ENCODE measurements around the gene MMAB. TPM values are rescaled to one million over a fixed set of nuclear protein-coding genes. Genes with fewer than 3 reads are reported as not detected.

MMAB gene
- total RNA-seq, 1 experiment from 2014 or later, result 97.6 TPM

DNA sequence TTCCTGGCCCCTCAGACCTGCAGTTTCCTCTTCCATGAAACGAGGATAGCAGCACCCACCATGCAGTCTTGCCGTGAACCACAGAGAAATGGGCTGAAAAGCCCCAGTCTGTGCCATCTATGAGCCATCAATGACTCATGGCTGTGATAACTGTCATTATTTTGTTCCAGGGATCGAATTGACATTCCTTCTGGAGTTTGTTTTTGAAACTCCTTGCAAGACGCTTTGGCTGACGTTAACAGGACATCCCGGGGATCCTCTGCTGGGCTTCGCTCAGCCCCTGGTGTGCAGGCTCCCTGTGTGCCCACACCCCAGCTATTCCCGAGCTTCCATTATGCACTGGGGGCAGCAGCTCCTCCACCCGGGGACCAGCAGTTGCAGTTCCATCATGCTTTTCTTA lies 33.8 kb downstream of the MMAB start:
- Histone ChIP-seq H3K4me3 (ENCODE audit: low read depth, low read length, poor library complexity, severe bottlenecking) (no peak overlapping the region), H3K4me1 (ENCODE audit: insufficient read depth, low read length, poor library complexity, severe bottlenecking) (no peaks in the 10 kb centered on the region), H3K27me3 (replicated peaks; ENCODE audit: insufficient read depth, low read depth, low read length, poor library complexity) (no peaks in the 10 kb centered on the region), H3K36me3 (ENCODE audit: insufficient read depth, low read length, poor library complexity, severe bottlenecking) (no peaks in the 10 kb centered on the region), H3K9me3 (ENCODE audit: low read depth, low read length, poor library complexity, severe bottlenecking) (no peaks in the 10 kb centered on the region), H3K27ac (ENCODE audit: low read depth, low read length, poor library complexity, severe bottlenecking) (no peak overlapping the region)
- ChIA-PET POLR2A (ENCODE audit: low non-redundant PET) (no interaction called here), CTCF (no interaction called here)
- intact Hi-C loops (cut with micrococcal nuclease; ENCODE audit: unreplicated experiment), result no loop called here
- BruUV-seq (replicated peaks), result no TSS peak
- no peak for DNase-seq (ENCODE audit: low spot score)
- TF ChIP-seq EZH2 (IDR thresholded peaks at IDR 0.05; ENCODE audit: borderline replicate concordance, low read depth, low read length, poor library complexity, severe bottlenecking), result no peak
- TF ChIP-seq, protein P1, sequence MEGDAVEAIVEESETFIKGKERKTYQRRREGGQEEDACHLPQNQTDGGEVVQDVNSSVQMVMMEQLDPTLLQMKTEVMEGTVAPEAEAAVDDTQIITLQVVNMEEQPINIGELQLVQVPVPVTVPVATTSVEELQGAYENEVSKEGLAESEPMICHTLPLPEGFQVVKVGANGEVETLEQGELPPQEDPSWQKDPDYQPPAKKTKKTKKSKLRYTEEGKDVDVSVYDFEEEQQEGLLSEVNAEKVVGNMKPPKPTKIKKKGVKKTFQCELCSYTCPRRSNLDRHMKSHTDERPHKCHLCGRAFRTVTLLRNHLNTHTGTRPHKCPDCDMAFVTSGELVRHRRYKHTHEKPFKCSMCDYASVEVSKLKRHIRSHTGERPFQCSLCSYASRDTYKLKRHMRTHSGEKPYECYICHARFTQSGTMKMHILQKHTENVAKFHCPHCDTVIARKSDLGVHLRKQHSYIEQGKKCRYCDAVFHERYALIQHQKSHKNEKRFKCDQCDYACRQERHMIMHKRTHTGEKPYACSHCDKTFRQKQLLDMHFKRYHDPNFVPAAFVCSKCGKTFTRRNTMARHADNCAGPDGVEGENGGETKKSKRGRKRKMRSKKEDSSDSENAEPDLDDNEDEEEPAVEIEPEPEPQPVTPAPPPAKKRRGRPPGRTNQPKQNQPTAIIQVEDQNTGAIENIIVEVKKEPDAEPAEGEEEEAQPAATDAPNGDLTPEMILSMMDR (conservative IDR thresholded peaks at IDR 0.05; ENCODE audit: low read depth, low read length), result no peak

DNA sequence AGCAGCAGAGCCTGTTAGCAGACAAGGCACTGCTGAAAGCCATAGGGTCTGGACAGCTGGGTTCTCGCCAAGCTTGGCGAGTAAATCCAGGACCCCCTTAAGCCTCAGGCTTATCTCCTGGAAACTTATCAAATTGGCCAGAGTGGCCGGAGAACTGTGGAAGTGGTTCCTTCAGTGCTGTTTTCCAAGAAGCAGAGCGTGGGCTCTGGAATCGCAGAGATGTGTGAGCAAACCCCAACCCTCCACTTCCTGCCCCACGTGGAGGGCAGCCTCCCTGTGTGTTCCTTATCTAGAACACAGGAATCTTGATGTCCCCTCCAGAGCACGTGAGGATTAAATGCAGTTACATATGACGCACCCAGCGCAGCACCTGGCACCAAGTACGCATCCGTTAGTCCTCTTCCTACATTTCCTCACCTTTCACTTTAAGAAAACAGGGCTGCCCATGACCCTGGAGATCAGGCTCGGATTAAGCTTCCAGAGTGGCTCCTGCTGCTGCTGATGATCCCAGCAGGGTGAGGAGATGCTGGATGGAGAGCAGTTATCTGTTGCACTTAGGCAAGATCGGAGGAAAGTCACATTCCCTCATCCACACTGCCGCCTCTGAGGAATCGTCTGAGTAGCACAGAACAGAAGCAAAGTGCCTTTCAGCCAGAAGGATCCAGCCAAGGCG lies 35.0 kb downstream of the MMAB start:
- no peak for DNase-seq (ENCODE audit: low spot score)
- no peak for TF ChIP-seq EZH2 (IDR thresholded peaks at IDR 0.05; ENCODE audit: borderline replicate concordance, low read depth, low read length, poor library complexity, severe bottlenecking)
- TF ChIP-seq, protein P1 (conservative IDR thresholded peaks at IDR 0.05; ENCODE audit: low read depth, low read length), result no peak
- ChIA-PET POLR2A (ENCODE audit: low non-redundant PET) (no interaction called here), CTCF (no interaction called here)
- Histone ChIP-seq H3K4me3 (ENCODE audit: low read depth, low read length, poor library complexity, severe bottlenecking) (no peak overlapping the region), H3K9me3 (ENCODE audit: low read depth, low read length, poor library complexity, severe bottlenecking) (no peaks in the 10 kb centered on the region), H3K27me3 (replicated peaks; ENCODE audit: insufficient read depth, low read depth, low read length, poor library complexity) (no peaks in the 10 kb centered on the region), H3K36me3 (ENCODE audit: insufficient read depth, low read length, poor library complexity, severe bottlenecking) (no peaks in the 10 kb centered on the region), H3K27ac (ENCODE audit: low read depth, low read length, poor library complexity, severe bottlenecking) (no peak overlapping the region), H3K4me1 (ENCODE audit: insufficient read depth, low read length, poor library complexity, severe bottlenecking) (no peaks in the 10 kb centered on the region)
- BruUV-seq (replicated peaks), result no TSS peak
- intact Hi-C loops (cut with micrococcal nuclease; ENCODE audit: unreplicated experiment), result no loop called here

DNA sequence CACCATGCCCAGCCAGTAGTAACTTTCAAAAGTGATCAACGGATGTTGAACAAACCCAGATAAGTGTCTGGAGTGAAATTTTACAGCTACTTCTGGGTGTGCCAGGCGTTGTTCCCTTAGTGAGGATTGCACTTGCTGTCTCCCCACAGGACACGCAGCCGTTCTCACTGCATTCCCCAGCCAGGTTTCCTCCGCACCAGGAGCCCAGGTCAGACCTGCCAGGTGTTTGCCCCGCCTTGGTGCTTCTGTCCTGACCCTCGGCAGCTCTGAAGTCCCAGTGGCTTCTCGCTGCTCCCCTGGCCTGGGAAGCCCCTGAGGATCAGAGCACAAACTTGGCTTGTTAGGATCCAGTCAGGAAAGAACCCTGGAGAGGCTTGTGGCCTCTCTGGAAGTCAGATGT lies 36.2 kb downstream of the MMAB start:
- Histone ChIP-seq H3K4me1 (ENCODE audit: insufficient read depth, low read length, poor library complexity, severe bottlenecking) (no peaks in the 10 kb centered on the region), H3K9me3 (ENCODE audit: low read depth, low read length, poor library complexity, severe bottlenecking) (no peaks in the 10 kb centered on the region), H3K27me3 (replicated peaks; ENCODE audit: insufficient read depth, low read depth, low read length, poor library complexity) (no peaks in the 10 kb centered on the region), H3K27ac (ENCODE audit: low read depth, low read length, poor library complexity, severe bottlenecking) (no peak overlapping the region), H3K4me3 (ENCODE audit: low read depth, low read length, poor library complexity, severe bottlenecking) (no peak overlapping the region), H3K36me3 (ENCODE audit: insufficient read depth, low read length, poor library complexity, severe bottlenecking) (no peaks in the 10 kb centered on the region)
- DNase-seq (ENCODE audit: low spot score), result no peak
- TF ChIP-seq, protein P1 (conservative IDR thresholded peaks at IDR 0.05; ENCODE audit: low read depth, low read length), result no peak
- TF ChIP-seq EZH2 (IDR thresholded peaks at IDR 0.05; ENCODE audit: borderline replicate concordance, low read depth, low read length, poor library complexity, severe bottlenecking), result no peak
- CTCF ChIA-PET, result no interaction called here
- no TSS peak for BruUV-seq (replicated peaks)
- POLR2A ChIA-PET (ENCODE audit: low non-redundant PET), result no interaction called here
- intact Hi-C loops (cut with micrococcal nuclease; ENCODE audit: unreplicated experiment), result no loop called here
